GM18511 (cell line): Measurements from ENCODE around the gene KCNQ1.

ENCODE experiments used
- ATAC-seq: cut with Tn5 transposase; IDR thresholded peaks from one replicate; pipeline ENCODE4 v1.9.1; 2021; ENCODE audit warnings: mild to moderate bottlenecking, moderate library complexity; ENCODE audit not compliant: unreplicated experiment

Gene KCNQ1

GRCh38 chr11:2507212-2507901 lies 62.5 kb downstream of the KCNQ1 start:
- no peak for ATAC-seq

GRCh38 chr11:2507945-2508749 lies 63.3 kb downstream of the KCNQ1 start:
- no peak for ATAC-seq

DNA sequence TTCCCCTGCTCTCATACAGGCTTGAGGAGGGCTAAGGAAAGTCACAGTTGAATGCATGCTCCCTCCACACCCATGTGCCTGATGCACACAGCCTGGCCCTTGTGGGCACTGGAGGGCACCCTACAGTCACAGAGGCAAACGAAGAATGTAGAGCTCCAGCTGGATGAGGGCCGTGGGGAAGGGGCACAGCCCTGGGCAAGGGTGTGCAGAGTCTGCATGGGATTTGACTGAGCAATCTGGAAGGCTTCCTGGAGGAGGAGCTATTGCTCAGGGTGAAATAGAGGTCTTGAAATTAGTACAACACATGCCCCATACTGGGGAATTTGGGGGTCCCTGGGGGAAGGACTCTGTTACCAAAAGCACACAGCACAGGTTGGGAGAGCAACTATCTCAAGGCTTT lies 64.0 kb downstream of the KCNQ1 start:
- ATAC-seq, result no peak

DNA sequence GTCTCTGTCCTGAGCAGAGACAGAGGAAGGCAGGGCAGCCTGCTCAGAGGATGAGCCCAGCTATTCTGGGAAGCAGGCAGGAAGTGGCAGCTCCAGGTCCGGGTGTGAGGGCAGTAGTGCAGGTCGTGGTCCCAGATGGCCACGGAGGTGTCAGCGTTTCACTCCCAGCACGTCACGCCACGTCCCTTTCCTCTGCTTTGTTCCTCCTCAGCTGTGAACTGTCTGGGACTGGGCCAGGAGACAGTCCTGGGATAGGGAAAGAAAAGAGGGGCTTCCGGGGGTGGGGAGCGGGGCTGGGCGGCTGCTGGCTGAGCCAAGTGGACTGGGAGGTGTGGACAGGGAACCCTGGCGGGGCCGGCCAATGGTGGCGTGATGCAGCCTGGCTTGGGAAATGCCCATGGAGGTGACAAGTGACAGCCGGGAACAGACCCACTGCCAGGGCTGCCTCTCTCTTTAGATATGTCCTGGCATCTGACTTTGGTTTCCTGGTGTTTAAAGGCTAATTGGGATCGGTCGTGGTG lies 64.7 kb downstream of the KCNQ1 start:
- ATAC-seq, result no peak

DNA sequence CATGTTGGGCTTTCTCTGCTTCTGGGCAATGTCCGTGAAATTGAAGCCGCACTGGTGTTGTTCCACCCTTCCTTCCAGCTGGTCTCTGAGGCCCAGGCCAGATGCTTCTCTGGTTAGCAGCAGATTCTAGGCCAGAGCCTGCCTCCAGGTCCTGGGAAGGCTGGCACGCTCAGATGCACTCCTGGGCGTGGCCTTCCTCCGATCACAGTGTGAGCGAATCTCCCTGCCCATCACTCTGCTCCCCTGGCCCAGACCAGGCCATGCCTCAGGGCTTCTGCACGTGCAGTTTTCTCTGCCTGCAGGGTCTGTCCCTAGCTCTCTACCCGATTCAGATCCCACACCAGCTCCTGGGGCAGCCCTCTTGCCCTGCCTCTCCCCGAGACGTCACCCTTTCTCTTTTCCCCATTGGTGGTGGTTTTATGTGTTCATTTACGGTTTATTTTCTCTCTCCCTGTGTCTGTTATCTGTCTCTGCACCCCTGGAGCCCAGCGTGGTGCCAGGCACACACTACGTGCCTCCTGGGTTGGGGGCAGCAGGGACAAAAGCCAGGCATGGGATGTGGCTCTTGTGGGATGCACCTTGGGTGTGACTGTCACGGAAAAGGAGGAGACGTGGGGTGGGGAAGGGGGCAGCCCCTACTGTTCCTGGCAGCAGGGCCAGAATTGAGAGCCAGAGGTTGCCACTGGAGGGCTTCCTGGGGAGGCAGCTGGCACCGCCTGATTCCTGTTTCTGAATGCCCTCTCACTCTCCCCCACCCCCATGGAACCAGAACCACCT lies 66.0 kb downstream of the KCNQ1 start:
- ATAC-seq, result no peak

DNA sequence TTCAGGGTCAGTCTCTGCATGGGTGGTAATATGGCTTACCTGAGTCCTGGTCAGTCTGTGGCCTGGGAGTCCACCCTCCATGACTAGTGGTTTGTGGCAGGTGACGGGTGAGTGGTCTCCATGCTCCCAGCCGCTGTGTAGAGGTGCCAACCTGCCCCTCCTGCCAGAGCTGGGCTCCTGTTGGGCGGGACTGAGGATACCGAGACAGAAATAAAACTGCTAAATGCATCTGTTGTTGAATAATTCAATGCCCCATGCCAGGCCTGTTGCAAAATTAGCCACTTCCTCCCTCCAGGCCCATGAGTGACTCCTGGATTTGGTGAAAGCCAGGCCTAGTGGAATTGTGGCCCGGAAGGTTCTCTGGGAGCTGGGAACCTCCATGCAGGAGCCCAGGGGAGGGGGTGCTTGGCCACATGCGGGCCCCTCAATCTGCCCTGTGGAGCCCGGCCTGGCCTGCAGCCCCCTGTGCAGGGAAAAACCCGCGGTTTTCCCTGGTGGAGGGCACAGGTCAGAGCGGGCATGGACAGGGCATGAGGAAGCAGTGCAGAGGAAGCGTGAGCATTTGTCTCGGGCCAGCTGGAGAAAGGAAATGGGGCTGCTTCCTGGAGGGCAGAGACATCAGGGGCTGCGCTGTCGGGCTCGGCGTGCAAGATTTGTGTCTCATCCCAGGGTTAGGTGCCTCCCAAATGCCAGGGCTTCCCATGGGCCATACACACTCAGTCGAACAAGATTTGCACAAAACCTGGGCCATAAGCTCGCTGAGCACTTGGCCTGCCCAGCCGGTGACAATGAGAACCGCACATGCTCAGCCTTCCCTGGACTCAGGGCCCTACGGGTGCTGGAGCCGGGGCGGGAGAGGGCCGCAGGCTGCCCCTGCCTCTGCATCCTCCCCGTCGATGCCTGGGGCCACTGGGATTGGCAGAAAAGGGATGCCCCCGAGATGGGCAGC lies 66.9 kb downstream of the KCNQ1 start:
- no peak for ATAC-seq

DNA sequence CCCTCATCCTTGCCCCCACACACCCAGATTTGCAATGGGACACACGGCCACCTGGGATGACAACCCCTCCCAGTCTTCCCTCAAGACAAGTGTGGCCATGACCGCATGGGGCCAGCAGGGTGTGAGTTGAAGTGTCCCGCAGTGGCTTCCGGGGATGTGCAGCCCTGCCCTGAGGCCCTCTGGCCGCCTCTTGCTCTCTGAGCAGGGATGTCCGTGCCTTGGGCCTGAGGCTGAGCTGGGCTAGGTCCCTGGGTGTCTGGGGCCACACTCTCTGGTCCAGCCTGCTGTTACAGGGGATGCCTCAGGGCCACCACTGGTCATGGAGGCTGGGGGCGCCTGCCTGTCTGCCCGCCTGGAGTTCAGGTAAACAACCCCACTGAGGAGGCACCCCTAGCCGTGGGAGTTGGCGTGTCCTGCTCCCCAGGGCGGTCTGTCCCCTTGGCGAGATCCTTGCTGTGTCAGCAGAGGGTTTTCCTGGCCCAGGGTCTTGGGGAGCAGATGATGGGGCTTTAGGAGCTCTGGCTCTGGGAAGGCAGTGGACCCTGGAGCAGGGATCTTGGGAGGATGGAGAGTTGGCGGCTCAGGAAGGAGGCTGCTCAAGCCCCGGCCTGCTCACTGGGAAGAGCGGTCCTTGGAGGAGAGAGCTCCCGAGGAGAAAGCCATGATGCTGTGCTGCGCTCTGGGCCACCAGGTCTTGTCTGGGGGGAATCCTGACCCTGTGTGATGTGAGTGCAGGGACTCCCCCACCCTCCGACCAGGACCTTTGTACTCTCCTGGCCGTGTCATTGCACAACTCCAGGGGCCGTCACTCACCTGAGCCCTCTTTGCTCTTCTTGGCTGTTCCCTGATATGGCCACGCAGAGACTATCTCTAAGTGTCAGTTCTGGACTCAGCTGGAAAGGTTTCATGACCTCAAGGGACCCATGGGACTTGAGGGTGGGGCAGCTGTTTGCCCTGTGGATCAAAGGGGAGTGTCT lies 67.9 kb downstream of the KCNQ1 start:
- ATAC-seq, result no peak

GRCh38 chr11:2513441-2513840 lies 68.6 kb downstream of the KCNQ1 start:
- no peak for ATAC-seq

DNA sequence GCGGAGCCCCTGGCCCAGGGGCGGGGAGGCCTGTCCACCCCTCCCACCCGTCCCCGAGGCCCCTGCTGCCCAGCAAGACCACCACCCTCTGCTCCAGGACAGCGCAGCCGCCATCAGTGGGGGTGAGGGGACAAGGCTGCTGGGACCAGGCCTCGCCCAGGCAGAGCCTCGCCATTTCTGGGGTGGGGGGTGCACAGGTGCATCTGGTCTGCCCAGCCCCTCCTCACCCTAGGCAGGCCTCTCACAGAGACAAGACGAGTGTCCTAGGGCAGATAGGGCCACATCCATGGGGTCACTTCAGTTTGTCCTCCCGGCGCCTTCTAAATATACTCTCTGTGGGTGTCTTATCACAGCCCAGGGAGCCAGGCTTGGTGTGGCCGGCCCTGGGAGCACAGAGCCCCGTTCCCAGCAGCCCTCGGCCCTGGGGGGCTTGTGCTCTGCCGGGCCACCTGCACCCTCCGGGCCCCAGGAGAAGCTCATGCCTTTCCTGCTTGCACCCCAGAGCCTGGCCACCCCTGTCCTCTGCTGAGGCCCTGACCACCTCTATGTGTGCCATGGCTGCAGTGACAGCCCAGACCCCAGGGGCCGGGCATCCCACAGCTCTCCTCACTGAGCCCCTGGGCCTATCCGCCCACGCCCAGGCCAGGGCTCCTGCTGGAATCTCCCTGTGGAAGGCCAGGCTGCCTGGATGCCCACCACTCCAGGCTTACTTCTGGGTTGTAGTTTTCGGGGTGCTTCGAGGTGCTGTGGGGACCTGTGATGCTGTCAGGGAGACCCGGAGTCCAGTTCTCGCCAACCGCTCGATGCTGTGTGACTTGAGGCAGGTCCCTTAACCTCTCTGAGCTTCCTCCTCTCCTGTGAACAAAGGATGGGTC lies 70.8 kb downstream of the KCNQ1 start:
- no peak for ATAC-seq

DNA sequence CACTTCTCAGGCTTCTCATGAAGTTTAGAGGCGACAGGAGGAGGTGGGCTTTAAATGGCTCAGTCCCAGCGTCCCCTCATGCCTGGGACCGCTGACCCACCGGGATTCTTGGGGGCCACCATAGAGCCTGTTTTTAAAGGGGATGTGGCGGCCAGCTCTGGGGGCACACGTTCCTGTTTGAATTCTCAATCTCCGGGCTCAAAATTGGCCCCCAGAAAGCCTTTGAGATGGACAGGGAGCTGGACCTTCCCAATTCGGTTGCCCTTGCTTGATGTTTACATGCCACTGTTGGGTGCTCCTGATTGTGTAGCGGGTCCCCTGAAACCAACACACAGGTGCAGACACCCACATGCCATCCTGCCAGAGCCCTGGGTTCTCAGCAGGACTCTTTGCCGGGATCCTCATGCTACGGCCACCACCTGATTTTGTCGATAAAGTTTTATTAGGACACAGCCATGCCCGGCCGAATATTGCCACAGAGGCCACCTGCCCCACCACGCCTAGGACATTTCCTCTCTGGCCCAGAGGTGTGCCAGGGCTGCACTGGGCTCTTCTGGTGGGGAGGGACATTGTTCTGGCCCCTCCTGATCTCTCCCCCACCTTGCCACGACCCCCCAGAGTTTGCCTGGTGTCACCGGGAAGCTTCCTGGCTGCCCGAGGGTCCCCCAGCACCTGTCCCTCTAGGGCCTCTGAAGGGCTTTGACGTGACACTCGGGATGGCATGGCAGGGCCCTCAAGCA lies 71.6 kb downstream of the KCNQ1 start:
- ATAC-seq, result no peak

DNA sequence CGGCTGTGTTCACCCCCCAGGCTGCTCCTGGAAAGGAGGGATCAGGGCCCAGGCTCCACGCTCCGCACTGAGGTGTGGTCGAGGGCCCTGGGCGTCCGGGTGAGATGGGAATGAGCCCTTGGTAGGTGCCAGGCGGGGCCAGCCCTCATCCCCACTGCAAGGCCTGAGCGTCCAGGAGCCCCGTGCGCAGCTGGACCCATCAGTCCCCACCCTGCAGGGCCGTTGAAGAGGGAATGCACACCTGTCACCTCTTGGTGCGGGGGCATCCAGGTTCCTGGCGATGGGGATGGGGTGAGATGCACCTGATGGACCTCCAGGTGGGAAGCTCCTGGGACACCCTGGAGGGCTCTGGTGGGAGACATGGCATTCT lies 72.2 kb downstream of the KCNQ1 start:
- no peak for ATAC-seq

- ATAC-seq, result no peak
Observed at GRCh38 chr11:2517386-2518064, 72.7 kb downstream of the KCNQ1 start.

- no peak for ATAC-seq
Observed at GRCh38 chr11:2518111-2518982, 73.5 kb downstream of the KCNQ1 start.

- ATAC-seq, result no peak
Observed at GRCh38 chr11:2518983-2519340, 74.2 kb downstream of the KCNQ1 start.

DNA sequence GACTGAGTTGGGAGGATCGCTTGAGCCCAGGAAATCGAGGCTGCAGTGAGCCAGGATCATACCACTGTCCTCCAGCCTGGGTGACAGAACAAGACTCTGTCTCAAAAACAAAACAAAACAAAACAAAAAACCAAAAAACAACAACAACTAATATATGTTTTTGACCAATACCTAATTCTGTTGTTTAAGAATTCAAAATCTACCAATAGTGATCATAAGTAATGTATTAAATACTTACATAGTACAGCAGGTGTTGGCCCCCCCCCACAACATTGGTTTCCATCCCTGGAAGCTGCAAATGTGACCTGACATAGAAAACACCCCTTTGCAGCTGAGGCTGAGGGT lies 74.7 kb downstream of the KCNQ1 start:
- ATAC-seq, result no peak
